HL-60/S4 (cell line): ENCODE data around the gene CLIP2.
"Not testable (repeated sequence)": the region's sequence is repeated elsewhere in the genome, so short reads cannot be mapped to it uniquely, and the experiment has no call there.

ENCODE experiments used
- in situ Hi-C: fragments of 300-500 bp; cut with MboI; formaldehyde crosslinking; loops from 2 replicates; pipeline ENCODE4 v1.14.3; 2022; ENCODE audit warnings: low sequenced_read_pairs

The CLIP2 gene

DNA sequence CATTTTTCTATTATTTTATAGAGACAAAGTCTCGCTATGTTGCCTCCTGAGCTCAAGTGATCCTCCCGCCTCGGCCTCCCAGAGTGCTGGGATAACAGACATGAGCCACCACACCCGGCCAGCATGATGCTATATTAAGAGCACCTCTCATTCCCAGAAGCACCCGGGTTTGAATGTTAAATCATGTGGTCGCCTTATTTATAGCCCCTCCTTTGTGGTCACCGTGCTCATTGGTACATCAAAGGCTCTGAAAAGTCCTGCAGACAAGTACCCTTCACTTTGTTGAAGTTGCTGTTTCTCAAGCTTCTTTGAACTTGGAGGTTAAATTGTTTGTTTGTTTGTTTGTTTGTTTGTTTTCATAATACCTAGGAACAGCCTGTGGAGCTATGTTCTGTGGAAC lies 40.0 kb downstream of the CLIP2 start:
- in situ Hi-C loops = no loop called here

DNA sequence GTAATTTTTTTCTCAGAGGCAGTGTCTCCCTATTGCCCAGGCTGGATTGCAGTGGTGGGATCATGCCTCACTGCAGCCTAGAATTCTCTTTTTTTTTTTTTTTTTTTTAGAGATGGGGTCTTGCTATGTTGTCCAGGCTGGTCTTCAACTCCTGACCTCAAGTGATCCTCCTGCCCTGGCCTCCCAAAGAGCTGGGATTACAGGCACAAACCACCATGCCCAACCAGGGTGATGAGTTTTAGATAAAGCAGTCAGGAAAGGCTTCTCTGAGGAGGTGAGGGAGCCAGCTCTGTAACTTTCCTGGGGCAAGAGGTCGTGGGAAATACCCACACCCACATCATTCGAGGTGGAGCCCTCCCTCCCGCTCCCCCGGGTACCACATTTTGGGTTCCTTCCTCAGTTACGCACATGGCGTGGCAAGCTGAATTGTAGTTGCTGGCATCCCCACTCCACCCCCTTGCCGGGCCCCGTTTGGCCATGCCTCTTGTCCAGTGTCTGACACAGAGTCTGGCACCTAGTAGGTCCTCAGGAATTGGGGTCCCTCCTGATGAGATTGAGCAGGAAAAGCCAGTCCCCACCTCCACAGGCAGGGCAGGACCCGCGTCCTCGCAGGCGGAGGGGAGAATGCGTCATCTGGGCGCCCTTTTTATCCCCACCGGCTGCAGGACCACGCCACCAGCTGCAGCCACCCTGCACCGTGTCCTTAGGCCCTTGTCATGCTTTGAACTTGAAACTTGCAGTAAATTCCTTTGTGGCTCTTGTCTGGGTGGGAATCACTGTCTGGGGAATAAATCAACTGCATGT lies 43.4 kb downstream of the CLIP2 start:
- in situ Hi-C loops = no loop called here

DNA sequence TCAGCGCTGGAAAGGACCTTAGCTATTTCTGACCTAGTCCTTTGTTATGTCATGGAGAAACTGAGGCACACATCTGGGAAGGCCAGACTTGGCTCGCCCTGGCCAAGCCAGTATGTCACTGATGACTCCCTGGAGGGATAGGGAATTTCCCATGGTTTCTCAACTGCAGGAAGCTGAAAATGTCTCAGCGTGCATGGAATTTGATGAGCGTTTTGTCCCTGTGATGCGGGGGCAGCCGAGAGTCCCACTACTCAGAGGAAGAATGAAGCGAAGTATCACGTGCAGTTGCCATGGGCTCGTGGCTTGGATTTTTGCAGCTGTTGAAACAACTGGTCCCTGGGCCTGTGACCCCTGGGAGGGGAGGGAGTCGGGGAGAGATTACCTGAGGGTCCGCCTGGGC lies 44.8 kb downstream of the CLIP2 start:
- in situ Hi-C loops = no loop called here

DNA sequence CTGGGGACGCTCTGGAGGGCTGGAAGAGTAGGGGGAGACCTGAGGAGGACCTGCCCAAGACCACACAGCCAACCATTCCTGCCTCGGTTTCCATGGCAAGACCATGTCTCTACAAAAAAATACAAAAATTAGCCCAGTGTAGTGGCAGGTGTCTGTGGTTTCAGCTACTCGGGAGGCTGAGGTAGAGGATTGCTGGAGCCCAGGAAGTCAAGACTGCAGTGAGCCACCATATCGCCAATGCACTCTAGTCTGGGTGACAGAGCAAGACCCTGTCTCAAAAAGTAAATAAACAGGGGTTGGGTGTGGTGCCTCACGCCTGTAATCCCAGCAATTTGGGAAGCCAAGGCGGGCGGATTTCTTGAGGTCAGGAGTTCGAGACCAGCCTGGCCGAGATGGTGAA lies 48.7 kb downstream of the CLIP2 start:
- in situ Hi-C loops = no loop called here

DNA sequence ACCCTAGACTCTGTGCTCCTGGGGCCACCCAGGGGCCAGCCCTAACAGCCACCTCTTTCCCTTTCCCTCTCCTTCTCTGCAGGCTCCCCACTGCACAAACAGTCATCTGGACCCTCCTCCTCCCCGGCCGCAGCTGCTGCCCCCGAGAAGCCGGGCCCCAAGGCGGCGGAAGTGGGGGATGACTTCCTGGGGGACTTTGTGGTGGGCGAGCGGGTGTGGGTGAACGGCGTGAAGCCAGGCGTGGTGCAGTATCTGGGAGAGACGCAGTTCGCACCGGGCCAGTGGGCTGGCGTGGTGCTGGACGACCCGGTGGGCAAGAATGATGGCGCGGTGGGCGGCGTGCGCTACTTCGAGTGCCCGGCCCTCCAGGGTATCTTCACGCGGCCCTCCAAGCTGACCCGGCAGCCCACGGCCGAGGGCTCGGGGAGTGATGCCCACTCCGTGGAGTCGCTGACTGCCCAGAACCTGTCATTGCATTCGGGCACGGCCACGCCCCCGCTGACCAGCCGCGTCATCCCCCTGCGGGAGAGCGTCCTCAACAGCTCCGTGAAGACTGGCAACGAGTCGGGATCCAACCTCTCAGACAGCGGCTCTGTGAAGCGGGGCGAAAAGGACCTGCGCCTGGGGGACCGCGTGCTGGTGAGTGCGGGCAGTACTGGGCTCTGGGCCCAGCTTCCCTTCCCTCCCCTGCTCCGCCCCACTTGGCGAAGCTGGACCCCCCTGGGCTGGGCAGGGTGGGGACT lies 49.3 kb downstream of the CLIP2 start:
- in situ Hi-C loops = no loop called here

DNA sequence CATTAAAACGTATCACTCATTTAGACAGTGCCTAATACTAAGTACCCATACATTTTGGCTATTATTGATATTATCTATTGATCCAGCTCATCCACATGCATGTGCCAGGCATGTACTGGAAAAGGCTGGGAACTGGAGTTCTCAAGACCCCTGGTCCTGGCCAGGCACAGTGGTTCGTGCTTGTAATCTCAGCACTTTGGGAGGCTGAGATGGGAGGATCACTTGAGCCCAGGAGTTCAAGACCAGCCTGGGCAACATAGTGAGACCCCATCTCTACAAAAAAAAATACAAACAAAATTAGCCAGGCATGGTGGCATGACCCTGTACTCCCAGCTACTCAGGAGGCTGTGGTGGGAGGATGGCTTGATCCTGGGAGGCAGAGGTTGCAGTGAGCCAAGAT lies 50.4 kb downstream of the CLIP2 start:
- in situ Hi-C loops = not testable (repeated sequence)

DNA sequence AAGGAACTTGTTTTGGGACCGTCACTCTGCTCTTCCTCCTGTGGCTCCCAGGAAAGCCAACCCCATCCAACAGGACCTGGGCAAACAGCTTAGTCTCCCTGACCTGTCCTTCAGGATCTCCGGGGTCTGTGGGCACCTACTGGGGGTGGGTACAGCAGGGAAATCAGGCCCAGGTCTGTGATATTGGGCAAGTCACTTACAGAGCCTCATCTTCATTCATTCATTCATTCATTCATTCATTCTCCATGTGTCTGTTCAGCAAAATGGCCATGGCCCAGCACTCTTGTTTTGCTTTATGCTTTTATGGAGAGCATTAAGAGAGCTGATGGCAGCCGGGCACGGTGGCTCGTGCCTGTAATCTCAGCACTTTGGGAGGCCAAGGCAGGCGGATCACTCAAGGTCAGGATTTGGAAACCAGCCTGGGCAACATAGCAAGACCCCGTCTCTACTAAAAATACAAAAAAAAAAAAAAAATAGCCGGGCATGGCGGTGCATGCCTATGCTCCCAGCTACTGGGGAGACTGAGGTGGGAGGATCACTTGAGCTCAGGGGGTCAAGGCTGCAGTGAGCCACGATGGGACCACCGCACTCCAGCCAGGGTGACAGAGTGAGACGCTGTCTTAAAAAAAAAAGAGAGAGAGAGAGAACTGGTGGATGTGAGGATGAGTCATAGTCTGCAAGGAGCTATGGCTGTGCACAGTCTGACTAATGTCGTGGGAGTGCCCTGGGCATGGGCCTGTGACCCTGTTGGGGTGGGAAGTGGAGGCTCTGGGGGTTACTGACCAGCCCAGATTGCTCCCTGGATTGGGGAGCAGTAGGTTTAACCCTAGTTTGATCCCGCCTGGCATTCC lies 54.3 kb downstream of the CLIP2 start:
- in situ Hi-C loops = no loop called here

DNA sequence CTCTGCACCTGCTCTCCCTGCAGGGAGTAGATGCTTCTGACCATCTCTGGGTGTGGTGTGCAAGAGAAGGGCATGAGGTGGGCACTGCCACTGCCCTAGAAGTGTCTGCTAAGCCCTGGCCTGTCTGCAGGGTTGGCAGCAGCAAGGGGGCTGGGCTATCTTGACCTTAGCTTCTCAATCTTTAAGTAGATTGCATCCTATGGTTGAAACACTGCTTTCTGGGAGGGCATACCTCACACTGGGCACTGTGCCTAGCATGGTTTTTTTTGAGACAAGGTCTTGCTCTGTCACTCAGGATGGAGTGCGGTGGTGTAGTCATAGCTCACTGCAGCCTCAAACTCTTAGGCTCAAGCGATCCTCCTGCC lies 54.9 kb downstream of the CLIP2 start:
- in situ Hi-C loops = no loop called here

DNA sequence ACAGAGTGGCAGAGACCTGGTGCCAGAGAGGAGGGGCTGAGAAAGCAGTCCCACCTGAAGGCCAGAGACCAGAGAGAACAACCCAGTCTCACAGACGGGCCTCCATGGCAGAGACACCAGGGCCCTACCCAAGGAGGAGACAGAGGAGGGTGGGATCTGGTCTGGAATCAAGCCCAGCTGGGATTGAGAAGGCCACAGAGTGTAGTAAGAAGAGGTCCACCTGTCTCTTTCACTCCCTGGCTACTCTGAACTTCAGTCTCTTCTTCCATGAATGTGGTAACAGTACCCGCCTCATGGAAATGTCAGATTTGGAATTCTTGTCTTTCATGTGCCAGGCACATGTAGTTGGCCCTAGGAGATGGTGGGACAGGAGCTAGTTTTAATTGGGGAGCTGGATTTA lies 55.6 kb downstream of the CLIP2 start:
- in situ Hi-C loops = no loop called here

DNA sequence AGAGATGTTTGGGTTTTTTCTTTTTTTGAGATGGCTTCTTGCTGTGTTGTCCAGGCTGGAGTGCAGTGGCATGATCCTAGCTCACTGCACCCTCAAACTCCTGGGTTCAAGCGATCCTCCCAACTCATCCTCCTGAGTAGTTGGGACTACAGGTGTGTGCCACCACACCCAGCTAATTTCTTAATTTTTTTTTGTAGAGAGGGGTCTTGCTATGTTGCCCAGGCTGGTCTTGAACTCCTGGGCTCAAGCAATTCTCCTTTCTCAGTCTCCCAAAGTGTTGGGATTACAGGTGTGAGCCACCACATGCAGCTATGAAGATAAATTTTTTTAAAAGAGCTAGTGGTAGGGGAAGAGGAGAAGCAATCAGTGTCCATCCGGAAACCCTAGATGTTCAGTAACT lies 56.8 kb downstream of the CLIP2 start:
- in situ Hi-C loops = no loop called here

DNA sequence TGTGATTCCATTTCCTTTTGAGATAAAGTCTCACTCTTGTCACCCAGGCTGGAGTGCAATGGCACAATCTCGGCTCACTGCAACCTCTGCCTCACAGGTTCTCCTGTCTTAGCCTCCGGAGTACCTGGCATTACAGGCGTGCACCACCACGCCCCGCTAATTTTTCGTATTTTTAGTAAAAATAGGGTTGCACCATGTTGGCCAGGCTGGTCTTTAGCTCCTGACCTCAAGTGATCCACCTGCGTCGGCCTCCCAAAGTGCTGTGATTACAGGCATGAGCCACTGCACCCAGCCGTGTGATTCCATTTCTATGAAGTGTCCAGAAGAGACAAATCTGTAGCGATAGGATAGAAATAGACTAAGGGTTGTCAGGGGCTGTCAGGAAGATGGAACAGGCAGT lies 60.4 kb downstream of the CLIP2 start:
- in situ Hi-C loops = no loop called here

DNA sequence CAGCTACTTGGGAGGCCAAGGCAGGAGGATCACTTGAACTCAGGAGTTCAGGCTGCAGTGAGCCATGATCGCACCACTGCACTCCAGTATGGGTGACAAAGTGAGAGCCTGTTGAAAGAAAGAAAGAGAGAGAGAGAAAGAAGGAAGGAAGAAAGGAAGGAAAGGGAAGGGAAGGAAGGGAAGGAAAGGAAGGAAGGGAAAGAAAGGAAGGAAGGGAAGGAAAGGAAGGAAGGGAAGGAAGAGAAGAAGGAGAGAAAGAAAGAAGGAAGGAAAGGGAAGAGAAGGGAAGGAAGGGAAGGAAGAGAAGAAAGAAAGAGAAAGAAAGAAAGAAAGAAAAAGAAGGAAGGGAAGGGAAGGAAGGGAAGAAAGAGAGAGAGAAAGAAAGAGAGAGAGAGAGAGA lies 61.5 kb downstream of the CLIP2 start:
- in situ Hi-C loops = no loop called here

DNA sequence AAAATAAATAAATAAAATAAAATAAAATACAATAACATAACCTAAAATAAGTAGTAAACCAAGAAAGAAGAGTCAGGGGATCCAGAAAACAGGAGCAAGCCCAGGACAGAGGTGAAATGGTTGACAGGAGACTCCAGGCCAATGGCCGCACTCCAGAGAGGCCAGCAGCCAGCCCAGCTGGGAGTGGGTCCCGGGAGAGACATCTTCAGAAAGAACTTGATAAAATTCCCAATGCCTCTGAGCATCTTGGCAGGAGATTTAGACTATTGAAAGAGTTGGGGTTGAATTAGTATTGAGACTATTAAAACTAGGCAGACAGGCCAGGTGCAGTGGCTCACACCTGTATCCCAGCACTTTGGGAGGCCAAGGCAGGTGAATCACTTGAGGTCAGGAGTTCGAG lies 62.6 kb downstream of the CLIP2 start:
- in situ Hi-C loops = no loop called here

DNA sequence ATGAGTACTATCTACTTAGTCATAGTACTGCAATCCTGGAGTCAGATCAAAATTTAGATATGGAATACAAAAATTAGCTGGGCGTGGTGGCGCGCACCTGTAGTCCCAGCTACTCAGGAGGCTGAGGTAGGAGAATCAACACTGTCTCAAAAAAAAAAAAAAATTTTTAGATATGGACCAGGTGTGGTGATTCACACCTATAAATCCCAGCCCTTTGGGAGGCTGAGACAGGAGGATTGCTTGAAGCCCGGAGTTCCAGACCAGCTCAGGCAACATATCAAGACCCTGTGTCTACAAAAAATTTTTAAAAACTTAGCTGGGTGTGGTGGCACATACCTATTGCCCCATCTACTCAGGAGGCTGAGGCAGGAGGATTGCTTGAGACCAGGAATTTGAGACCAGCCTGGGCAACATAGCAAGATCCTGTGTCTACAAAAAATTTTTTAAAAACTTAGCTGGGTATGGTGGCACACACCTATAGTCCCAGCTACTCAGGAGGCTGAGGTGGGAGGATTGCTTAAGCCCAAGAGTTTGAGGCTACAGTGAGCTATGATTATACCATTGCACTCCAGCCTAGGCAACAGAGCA lies 63.4 kb downstream of the CLIP2 start:
- in situ Hi-C loops = not testable (repeated sequence)

DNA sequence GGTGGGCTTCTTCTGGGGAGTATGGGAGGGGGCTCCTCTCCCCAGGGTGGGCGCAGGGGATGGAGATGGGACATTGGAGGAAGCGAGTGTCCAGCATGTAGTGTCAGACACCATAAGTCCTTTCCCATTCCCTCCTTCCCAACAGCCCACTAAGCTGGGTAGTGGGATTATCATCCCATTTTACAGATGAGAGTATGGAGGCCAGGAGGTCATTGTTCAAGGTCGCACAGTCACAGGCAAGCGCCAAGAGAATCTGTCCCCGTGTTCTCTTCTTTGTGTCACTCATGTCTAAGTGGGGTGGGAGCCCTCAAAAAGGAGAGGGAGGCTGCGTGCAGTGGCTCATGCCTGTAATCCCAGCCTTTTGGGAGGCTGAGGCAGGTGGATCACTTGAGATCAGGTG lies 64.8 kb downstream of the CLIP2 start:
- in situ Hi-C loops = no loop called here

DNA sequence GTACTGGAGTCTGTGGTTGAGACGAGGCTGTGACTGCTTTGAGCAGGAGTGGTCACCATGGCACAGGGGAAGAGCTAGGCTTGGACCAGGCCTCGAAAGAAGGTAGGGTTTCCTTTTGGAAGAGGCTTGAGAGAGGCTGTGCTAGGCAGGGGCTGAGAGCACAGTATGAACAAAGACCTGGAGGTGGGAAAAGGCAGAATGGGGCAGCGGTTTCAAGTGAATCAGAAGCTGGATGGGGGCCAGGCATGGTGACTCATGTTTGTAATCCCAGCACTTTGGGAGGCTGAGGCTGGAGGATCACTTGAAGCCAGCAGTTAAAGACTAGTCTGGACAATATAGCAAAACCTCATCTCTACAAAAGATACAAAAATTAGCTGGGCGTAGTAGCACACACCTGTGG lies 65.9 kb downstream of the CLIP2 start:
- in situ Hi-C loops = no loop called here

DNA sequence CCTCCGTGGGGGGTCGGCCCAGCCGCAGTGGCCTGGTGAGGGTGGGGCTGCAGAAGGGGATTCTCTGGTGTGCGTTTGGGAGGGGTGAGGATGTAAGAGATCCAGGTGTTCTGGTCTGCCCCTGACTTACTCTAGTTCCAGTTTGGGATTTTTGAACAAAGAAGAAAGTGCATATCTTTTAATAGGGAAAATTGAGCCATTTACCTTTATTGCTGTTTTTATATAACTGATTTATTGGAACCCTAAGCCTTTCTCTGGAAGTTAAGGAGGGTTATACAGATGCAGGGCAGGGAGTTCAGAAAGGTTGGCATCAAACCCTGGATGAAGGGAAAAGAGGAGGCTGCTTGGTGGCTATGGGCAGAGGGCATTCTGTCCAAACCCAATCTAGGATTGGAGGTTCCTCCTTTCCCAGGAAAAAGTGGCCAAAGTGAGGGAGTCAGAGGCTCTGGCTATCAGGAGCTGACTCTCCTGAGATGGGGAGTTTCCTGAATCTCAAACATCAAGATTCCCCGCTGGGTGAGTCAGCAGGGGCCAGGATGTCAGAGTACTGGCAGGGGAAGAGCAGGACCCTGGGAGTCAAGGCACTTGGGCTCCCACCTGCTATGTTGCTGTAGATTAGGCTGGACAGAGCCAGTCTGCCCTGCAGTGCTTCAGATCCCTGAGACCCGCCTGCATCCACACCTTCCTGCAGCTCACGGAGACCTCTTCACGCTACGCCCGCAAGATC lies 67.5 kb downstream of the CLIP2 start:
- in situ Hi-C loops = no loop called here

DNA sequence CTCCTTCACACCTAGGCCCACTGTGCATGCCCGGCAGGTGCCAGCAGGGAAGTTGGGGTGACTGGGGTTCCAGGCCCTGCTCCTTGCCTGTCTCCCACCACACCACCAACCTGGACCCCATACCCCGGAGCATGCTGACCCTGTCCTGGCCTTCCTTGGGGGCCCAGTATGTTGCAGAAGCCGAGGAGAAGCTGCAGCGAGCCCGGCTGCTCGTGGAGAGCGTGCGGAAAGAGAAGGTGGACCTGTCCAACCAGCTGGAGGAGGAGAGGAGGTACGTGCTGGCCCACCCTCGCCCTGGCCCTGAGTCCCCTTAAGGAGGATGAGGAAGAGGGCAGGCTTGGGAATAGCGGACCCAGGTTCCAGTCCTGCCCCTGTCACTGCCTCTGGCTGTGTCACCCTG lies 70.8 kb downstream of the CLIP2 start:
- in situ Hi-C loops = no loop called here

DNA sequence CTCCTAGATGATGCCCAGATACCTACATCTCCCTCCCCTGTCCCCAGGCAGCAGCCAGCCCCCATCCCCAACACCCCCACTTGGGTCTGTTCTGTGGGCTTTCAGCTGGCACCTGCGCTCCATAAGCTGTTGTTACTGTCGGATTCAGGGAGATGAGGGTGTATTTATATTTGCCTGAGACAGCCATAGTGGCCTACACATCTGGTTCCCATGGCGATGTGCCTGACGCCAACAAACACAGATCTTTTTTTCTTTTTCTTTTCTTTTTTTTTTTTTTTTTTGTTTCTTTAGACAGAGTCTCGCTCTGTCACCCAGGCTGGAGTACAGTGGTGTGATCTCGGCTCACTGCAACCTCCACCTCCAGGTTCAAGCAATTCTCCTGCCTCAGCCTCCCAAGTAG lies 73.1 kb downstream of the CLIP2 start:
- in situ Hi-C loops = no loop called here

DNA sequence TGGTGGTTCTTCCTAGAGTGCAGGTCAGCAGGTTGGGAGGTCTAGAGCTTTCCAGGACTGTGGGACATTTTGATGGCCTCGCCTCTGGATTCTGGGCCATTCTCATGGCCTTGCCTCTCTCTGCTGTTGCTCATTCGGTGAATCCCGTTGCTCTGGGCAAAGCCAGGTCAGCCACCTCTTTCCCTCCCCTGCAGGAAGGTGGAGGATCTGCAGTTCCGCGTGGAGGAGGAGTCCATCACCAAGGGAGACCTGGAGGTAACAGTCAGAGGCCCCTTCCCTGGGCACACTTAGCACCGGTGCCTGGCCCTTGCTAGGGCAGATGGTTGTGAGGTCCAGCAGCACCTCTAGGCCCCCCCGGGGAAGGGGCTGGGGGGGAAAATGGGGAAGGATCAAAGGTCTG lies 74.9 kb downstream of the CLIP2 start:
- in situ Hi-C loops = no loop called here
